Epithelial cell of alveolus of lung (primary cell): ENCODE data around the gene SLITRK3. TPM values are rescaled to one million over a fixed set of nuclear protein-coding genes. Genes with fewer than 3 reads are reported as not detected.

Experiments used
- total RNA-seq: library from RNA; depleted of rRNA; stranded (reverse); fragments of >200 nt; gene quantifications from 2 replicates; pipeline ENCODE4 v1.2.1, GENCODE V29; 2015

SLITRK3 gene, protein sequence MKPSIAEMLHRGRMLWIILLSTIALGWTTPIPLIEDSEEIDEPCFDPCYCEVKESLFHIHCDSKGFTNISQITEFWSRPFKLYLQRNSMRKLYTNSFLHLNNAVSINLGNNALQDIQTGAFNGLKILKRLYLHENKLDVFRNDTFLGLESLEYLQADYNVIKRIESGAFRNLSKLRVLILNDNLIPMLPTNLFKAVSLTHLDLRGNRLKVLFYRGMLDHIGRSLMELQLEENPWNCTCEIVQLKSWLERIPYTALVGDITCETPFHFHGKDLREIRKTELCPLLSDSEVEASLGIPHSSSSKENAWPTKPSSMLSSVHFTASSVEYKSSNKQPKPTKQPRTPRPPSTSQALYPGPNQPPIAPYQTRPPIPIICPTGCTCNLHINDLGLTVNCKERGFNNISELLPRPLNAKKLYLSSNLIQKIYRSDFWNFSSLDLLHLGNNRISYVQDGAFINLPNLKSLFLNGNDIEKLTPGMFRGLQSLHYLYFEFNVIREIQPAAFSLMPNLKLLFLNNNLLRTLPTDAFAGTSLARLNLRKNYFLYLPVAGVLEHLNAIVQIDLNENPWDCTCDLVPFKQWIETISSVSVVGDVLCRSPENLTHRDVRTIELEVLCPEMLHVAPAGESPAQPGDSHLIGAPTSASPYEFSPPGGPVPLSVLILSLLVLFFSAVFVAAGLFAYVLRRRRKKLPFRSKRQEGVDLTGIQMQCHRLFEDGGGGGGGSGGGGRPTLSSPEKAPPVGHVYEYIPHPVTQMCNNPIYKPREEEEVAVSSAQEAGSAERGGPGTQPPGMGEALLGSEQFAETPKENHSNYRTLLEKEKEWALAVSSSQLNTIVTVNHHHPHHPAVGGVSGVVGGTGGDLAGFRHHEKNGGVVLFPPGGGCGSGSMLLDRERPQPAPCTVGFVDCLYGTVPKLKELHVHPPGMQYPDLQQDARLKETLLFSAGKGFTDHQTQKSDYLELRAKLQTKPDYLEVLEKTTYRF
- total RNA-seq, result not detected in 2 replicates

DNA sequence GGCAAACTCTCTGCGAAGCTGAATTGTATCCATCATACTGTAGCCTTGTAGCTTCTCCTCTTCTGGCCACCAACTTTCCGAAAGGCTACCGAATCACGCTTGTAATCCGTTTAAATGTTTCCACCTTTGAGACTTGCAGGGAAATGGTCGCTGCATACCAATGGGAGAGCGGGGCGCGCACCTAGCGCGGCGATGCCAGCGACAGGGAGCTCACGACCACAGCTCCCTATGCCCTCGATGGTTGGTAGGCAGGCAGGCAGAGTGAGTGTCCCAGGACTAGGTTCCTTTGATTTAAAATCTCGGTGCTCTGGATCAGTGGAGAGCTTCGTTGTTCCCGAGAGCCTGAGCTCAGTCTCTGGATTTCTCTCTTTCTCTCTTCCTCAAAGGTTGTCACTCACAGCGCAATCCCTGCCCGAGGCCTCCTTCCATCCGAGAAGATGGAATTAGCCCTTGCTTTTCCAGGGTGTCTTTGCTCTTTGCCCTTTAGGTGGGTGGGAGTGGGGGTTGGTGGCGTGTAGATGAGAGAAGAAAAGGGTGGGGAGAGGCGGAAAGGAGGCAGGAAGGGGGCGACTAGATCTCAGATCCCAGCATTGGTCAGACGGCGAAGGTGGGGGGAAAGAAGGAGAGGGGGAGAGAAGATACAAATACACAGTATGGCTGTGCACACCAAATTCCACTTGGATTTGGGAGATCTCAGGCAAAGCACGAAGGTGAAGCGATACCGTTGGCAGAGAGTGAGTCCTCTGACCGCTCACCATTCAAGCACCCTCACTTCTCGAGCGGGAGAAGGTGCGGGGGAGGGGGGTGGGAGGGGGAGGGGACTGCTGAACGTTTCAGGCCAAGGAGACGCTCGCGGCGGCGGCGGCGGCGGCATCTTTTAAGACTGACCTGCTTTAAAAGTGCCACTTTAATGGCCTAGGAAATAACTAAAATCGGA is at the start of gene SLITRK3:
Gene SLITRK3, minus strand, starts transcription at position 745 of the 937 bp plus-strand sequence. CDS start 5,554 bp downstream, outside the sequence.

Other genes starting within 250 kb of the SLITRK3 start
- not detected in 2 replicates for gene SI, start 117.9 kb downstream of the SLITRK3 start, total RNA-seq